K562 (cell line): Measurements from ENCODE around the gene MICU1. TPM values are rescaled to one million over a fixed set of nuclear protein-coding genes. Genes with fewer than 3 reads are reported as not detected.

ENCODE experiments used
- BCLAF1 ChIP-seq, 2 experiments: fragments of 450-650 bp in 1 of 2; IDR thresholded peaks; 2 replicates each; pipeline ENCODE4 v1.6.1; 2011 to 2017; ENCODE audit warnings: low read depth in 2 of 2, antibody characterized with exemption in 1 of 2, borderline replicate concordance in 1 of 2, low read length in 1 of 2, mild to moderate bottlenecking in 1 of 2, mixed read lengths in 1 of 2; ENCODE audit not compliant: control insufficient read depth in 1 of 2
- CUX1 ChIP-seq: fragments of 200-800 bp; sonication (Bioruptor generic); IDR thresholded peaks from 2 replicates; pipeline ENCODE4 v1.6.1; 2016; ENCODE audit warnings: missing genetic modification characterization, missing compliant biosample characterization
- EP400 ChIP-seq: fragments of 450-650 bp; IDR thresholded peaks from 2 replicates; pipeline ENCODE4 v1.6.1; 2017; ENCODE audit warnings: antibody characterized with exemption, mild to moderate bottlenecking, moderate library complexity
- FOXM1 ChIP-seq, 2 experiments: fragments of 450-650 bp in 1 of 2; sonication (generic) in 1 of 2; formaldehyde crosslinking in 1 of 2; IDR thresholded peaks; 2 replicates each; pipeline versions ENCODE4 v1.6.1 to v1.9.0; 2017 to 2022; ENCODE audit warnings: low read depth in 2 of 2, mild to moderate bottlenecking in 2 of 2, missing genetic modification reagents in 1 of 2, moderate library complexity in 1 of 2
- HMG20B ChIP-seq: fragments of 250-450 bp; sonication (Bioruptor Pico); IDR thresholded peaks from 2 replicates; pipeline ENCODE4 v1.5.0; 2021; ENCODE audit warnings: mild to moderate bottlenecking
- HNRNPH1 ChIP-seq: fragments of 200-400 bp; formaldehyde crosslinking; optimal IDR thresholded peaks from 2 replicates; pipeline ENCODE3; 2017; ENCODE audit warnings: low read depth, mild to moderate bottlenecking, low read length, moderate library complexity
- MAFK ChIP-seq: IDR thresholded peaks from 2 replicates; pipeline ENCODE4 v1.6.1; 2011; ENCODE audit warnings: low read length, improper control_type of control experiment
- PHTF2 ChIP-seq: fragments of 250-450 bp; sonication (Bioruptor Pico); IDR thresholded peaks from 2 replicates; pipeline ENCODE4 v1.5.0; 2021; ENCODE audit warnings: mild to moderate bottlenecking
- PKNOX1 ChIP-seq: fragments of 450-650 bp; IDR thresholded peaks from 2 replicates; pipeline ENCODE4 v1.6.1; 2016
- SRSF3 ChIP-seq: fragments of 200-400 bp; formaldehyde crosslinking; IDR thresholded peaks from 2 replicates; pipeline ENCODE4 v1.6.1; 2016; ENCODE audit warnings: mild to moderate bottlenecking, low read length, moderate library complexity; ENCODE audit not compliant: insufficient read depth
- TCF7 ChIP-seq: sonication (generic); IDR thresholded peaks from 2 replicates; pipeline ENCODE4 v1.6.1; 2016; ENCODE audit warnings: antibody characterized with exemption, borderline replicate concordance
- ZBTB17 ChIP-seq: fragments of 450-650 bp; formaldehyde crosslinking; IDR thresholded peaks from 2 replicates; pipeline ENCODE4 v1.4.0; 2020; ENCODE audit warnings: mild to moderate bottlenecking
- ZBTB5 ChIP-seq: fragments of 450-650 bp; IDR thresholded peaks from 2 replicates; pipeline ENCODE4 v1.6.1; 2017; ENCODE audit warnings: antibody characterized with exemption
- ZNF347 ChIP-seq: fragments of 450-650 bp; formaldehyde crosslinking; IDR thresholded peaks from 2 replicates; pipeline ENCODE4 v1.4.0; 2020; ENCODE audit warnings: low read depth, mild to moderate bottlenecking, moderate library complexity
- polyA plus RNA-seq, 8 experiments: library from polyadenylated mRNA; depleted of rRNA in 4 of 8; stranded (reverse) in 5 of 8; unstranded in 3 of 8; fragments of >200 nt; fragmentation: Nextera tagmentation in 2 of 8; fragmentation: Illumina TruSeq in 1 of 8; extraction: Ambion mirVana in 2 of 8; extraction: Trizol in 1 of 8; gene quantifications; 2 replicates each; pipeline versions ENCODE4 v1.2.1 to v1.2.3, GENCODE V29; 2011 to 2014; ENCODE audit warnings: inconsistent platforms in 1 of 8, missing spikeins in 1 of 8
- total RNA-seq, 7 experiments: library from RNA; depleted of rRNA in 6 of 7; stranded (reverse); fragments of >200 nt in 6 of 7; fragmentation: Illumina TruSeq in 2 of 7; extraction: Trizol in 2 of 7; gene quantifications; 2 replicates each; pipeline versions ENCODE4 v1.2.1 to v1.2.3, GENCODE V29; 2011 to 2021; ENCODE audit warnings: low replicate concordance in 1 of 7

MICU1 gene
- total and polyA plus RNA-seq, 9 of the 15 experiments (the other 6 are each of a cell fraction or from before 2014, with no cell fraction given), result 29.3 to 76.8 (median 48.4) TPM

- TF ChIP-seq PKNOX1 (0 out of 2 replicates have a peak, but pooled peaks have one; percentile 21), TCF7 (no peak), CUX1 (CRISPR knock-in tag) (no peak), ZBTB17 (no peak), MAFK (no peak), ZBTB5 (no peak), FOXM1 (IDR thresholded peaks at IDR 0.05; ENCODE audit: low read depth) (no peak), FOXM1 (CRISPR knock-in tag; IDR thresholded peaks at IDR 0.05; ENCODE audit: low read depth) (no peak), BCLAF1 (IDR thresholded peaks at IDR 0.05; ENCODE audit: borderline replicate concordance in 1 of 2, control insufficient read depth in 1 of 2, low read depth in 2 of 2, low read length in 1 of 2) (no peak), SRSF3 (no peak), PHTF2 (CRISPR knock-in tag) (no peak), HNRNPH1 (no peak), ZNF347 (no peak), EP400 (peak; percentile 1; the same call in 1 of the 2 replicates), HMG20B (CRISPR knock-in tag) (no peak)
Measured at GRCh38 chr10:72353028-72353964, 272.6 kb downstream of the MICU1 start (continued).
